Hepatocyte (in vitro differentiated cells): Measurements from ENCODE around the gene ZFYVE26. TPM values are rescaled to one million over a fixed set of nuclear protein-coding genes. Genes with fewer than 3 reads are reported as not detected.

Experiments used
- DNase-seq: peaks from one replicate; pipeline ENCODE4 v3.0.0-alpha.2; 2016; ENCODE audit warnings: low spot score
- H2AFZ ChIP-seq: fragments of 200-600 bp; sonication (generic); 2 replicates; pipeline ENCODE4 v1.6.0; 2016; ENCODE audit warnings: antibody characterized with exemption, mild to moderate bottlenecking
- H3K27ac ChIP-seq: fragments of 200-600 bp; sonication (generic); 2 replicates; pipeline ENCODE4 v1.5.1; 2016; ENCODE audit warnings: mild to moderate bottlenecking
- H3K27me3 ChIP-seq: fragments of 200-600 bp; sonication (generic); 2 replicates; pipeline ENCODE4 v1.6.1; 2016
- H3K36me3 ChIP-seq: fragments of 200-600 bp; sonication (generic); replicated peaks from 2 replicates; pipeline ENCODE4 v1.5.1; 2016; ENCODE audit warnings: low read depth; ENCODE audit not compliant: insufficient read depth
- H3K4me1 ChIP-seq: fragments of 200-600 bp; sonication (generic); 2 replicates; pipeline ENCODE4 v1.5.1; 2016; ENCODE audit warnings: mild to moderate bottlenecking, moderate library complexity; ENCODE audit not compliant: insufficient read depth
- H3K4me2 ChIP-seq: fragments of 200-600 bp; sonication (generic); 2 replicates; pipeline ENCODE4 v1.6.0; 2016
- H3K4me3 ChIP-seq: fragments of 200-600 bp; sonication (generic); 2 replicates; pipeline ENCODE4 v1.5.1; 2016; ENCODE audit warnings: mild to moderate bottlenecking
- H3K79me2 ChIP-seq: fragments of 200-600 bp; sonication (generic); 2 replicates; pipeline ENCODE4 v1.6.0; 2017; ENCODE audit warnings: mild to moderate bottlenecking
- H3K9me2 ChIP-seq: fragments of 200-600 bp; sonication (generic); replicated peaks from 2 replicates; pipeline ENCODE4 v1.6.0; 2017; ENCODE audit warnings: mild to moderate bottlenecking; ENCODE audit not compliant: insufficient read depth
- H3K9me3 ChIP-seq: fragments of 200-600 bp; sonication (generic); 2 replicates; pipeline ENCODE4 v1.5.1; 2016; ENCODE audit warnings: low read depth, mild to moderate bottlenecking
- H4K20me1 ChIP-seq: fragments of 200-600 bp; sonication (generic); 2 replicates; pipeline ENCODE4 v1.6.0; 2016; ENCODE audit warnings: mild to moderate bottlenecking; ENCODE audit not compliant: insufficient read depth, poor library complexity, severe bottlenecking
- CTCF ChIP-seq: fragments of 200-600 bp; sonication (generic); IDR thresholded peaks from 2 replicates; pipeline ENCODE4 v1.5.1; 2016; ENCODE audit warnings: antibody characterized with exemption, mild to moderate bottlenecking; ENCODE audit not compliant: poor library complexity
- EZH2 ChIP-seq: fragments of 200-600 bp; sonication (generic); IDR thresholded peaks from 2 replicates; pipeline ENCODE4 v1.6.1; 2016; ENCODE audit warnings: antibody characterized with exemption, mild to moderate bottlenecking, borderline replicate concordance
- EZH2phosphoT487 ChIP-seq: fragments of 200-600 bp; sonication (generic); IDR thresholded peaks from one replicate; pipeline ENCODE4 v1.6.1; 2018; ENCODE audit warnings: antibody characterized with exemption, mild to moderate bottlenecking, low read depth, moderate library complexity; ENCODE audit not compliant: unreplicated experiment, severe bottlenecking
- WGBS: methylation state at CpG from one replicate; pipeline ENCODE4 v1.1.6; 2016; ENCODE audit warnings: low lambda C conversion rate; ENCODE audit errors: missing lambda C conversion rate; 5-methylcytosine and 5-hydroxymethylcytosine counted together
- polyA plus RNA-seq: library from polyadenylated mRNA; unstranded; fragments of >200 nt; fragmentation: Nextera tagmentation; extraction: Ambion mirVana; gene quantifications from 2 replicates; pipeline ENCODE4 v1.2.1, GENCODE V29; 2016
- total RNA-seq: library from RNA; depleted of rRNA; stranded (reverse); fragments of >200 nt; gene quantifications from 2 replicates; pipeline ENCODE4 v1.2.3, GENCODE V29; 2014

Gene ZFYVE26
- total and polyA plus RNA-seq, 2 experiments from 2014 or later = 5.5 to 32.3 TPM

GRCh38 chr14:67766035-67766680, 50.2 kb downstream of the ZFYVE26 start:
- no peaks in the 10 kb centered on the region for H3K79me2 ChIP-seq
- H3K4me2 ChIP-seq = no peak overlapping the region
- H3K4me1 ChIP-seq = peaks cover 9% of the 10 kb centered on the region
- H3K4me3 ChIP-seq = no peak overlapping the region
- peak overlapping the region; percentile 93 for H3K27ac ChIP-seq
- H2AFZ ChIP-seq = no peak overlapping the region
- H3K9me3 ChIP-seq = no peaks in the 10 kb centered on the region
- TF ChIP-seq EZH2phosphoT487 = no peak
- peak; percentile 23 for TF ChIP-seq CTCF
- no peak for TF ChIP-seq EZH2
- WGBS = 87% methylated on average over 10 of the region's 10 CpGs
- H3K27me3 ChIP-seq = no peaks in the 10 kb centered on the region
- H4K20me1 ChIP-seq = no peaks in the 10 kb centered on the region
- DNase-seq = no peak
- no peaks in the 10 kb centered on the region for H3K9me2 ChIP-seq
- H3K36me3 ChIP-seq = no peaks in the 10 kb centered on the region

GRCh38 chr14:67765192-67765834, 51.1 kb downstream of the ZFYVE26 start:
- Histone ChIP-seq H2AFZ (no peak overlapping the region), H4K20me1 (no peaks in the 10 kb centered on the region), H3K27ac (peak overlapping the region; percentile 93), H3K27me3 (no peaks in the 10 kb centered on the region), H3K4me1 (peaks cover 9% of the 10 kb centered on the region), H3K4me3 (no peak overlapping the region), H3K79me2 (no peaks in the 10 kb centered on the region), H3K9me2 (no peaks in the 10 kb centered on the region), H3K4me2 (no peak overlapping the region), H3K36me3 (no peaks in the 10 kb centered on the region), H3K9me3 (no peaks in the 10 kb centered on the region)
- TF ChIP-seq EZH2phosphoT487 (no peak), CTCF (no peak), EZH2 (no peak)
- WGBS = 82% methylated on average over 5 of the region's 5 CpGs
- DNase-seq = peak; percentile 33

- H3K27me3 ChIP-seq = no peaks in the 10 kb centered on the region
- H3K27ac ChIP-seq = peak overlapping the region; percentile 93
- WGBS = 78% methylated on average over 4 of the region's 4 CpGs
- DNase-seq = peak; percentile 41
- no peaks in the 10 kb centered on the region for H3K9me3 ChIP-seq
- no peaks in the 10 kb centered on the region for H3K36me3 ChIP-seq
- H3K4me1 ChIP-seq = peaks cover 9% of the 10 kb centered on the region
- peak overlapping the region; percentile 54 for H3K4me2 ChIP-seq
- H4K20me1 ChIP-seq = no peaks in the 10 kb centered on the region
- TF ChIP-seq EZH2 = no peak
- TF ChIP-seq EZH2phosphoT487 = no peak
- TF ChIP-seq CTCF = no peak
- no peak overlapping the region for H2AFZ ChIP-seq
- no peak overlapping the region for H3K4me3 ChIP-seq
- no peaks in the 10 kb centered on the region for H3K9me2 ChIP-seq
- H3K79me2 ChIP-seq = no peaks in the 10 kb centered on the region
Observed at GRCh38 chr14:67764496-67764895, 51.9 kb downstream of the ZFYVE26 start.
